GM12878 (cell line): ENCODE measurements around the gene MYO1H. TPM values are rescaled to one million over a fixed set of nuclear protein-coding genes. Genes with fewer than 3 reads are reported as not detected.

Experiments used
- BACH1 ChIP-seq: fragments of 450-650 bp; IDR thresholded peaks from 2 replicates; pipeline ENCODE4 v1.6.1; 2017; ENCODE audit warnings: mild to moderate bottlenecking, borderline replicate concordance
- BCL11A ChIP-seq: IDR thresholded peaks from 2 replicates; pipeline ENCODE4 v1.6.1; 2011; ENCODE audit warnings: low read depth, low read length
- BHLHE40 ChIP-seq, 2 experiments: fragments of 450-650 bp in 1 of 2; IDR thresholded peaks; 2 replicates each; pipeline ENCODE4 v1.6.1; 2011 to 2017; ENCODE audit warnings: low read depth in 2 of 2, borderline replicate concordance in 1 of 2, improper control_type of control experiment in 1 of 2, low read length in 1 of 2, mild to moderate bottlenecking in 1 of 2
- BMI1 ChIP-seq: fragments of 450-650 bp; IDR thresholded peaks from 2 replicates; pipeline ENCODE4 v1.6.1; 2016; ENCODE audit warnings: mild to moderate bottlenecking, moderate library complexity, borderline replicate concordance
- CBX5 ChIP-seq: sonication (generic); IDR thresholded peaks from 2 replicates; pipeline ENCODE4 v1.6.1; 2016; ENCODE audit warnings: low read depth, moderate library complexity, mild to moderate bottlenecking, inconsistent platforms
- CREB1 ChIP-seq: IDR thresholded peaks from 2 replicates; pipeline ENCODE4 v1.6.1; 2012; ENCODE audit warnings: low read depth, mild to moderate bottlenecking, inconsistent platforms
- ETV6 ChIP-seq, 2 experiments: fragments of 450-650 bp in 1 of 2; IDR thresholded peaks in 1 of 2; conservative IDR thresholded peaks in 1 of 2; 2 replicates each; pipeline ENCODE4 v1.6.1; 2014; ENCODE audit warnings: antibody characterized with exemption in 1 of 2, borderline replicate concordance in 1 of 2, low read depth in 1 of 2, mild to moderate bottlenecking in 1 of 2, moderate library complexity in 1 of 2
- EZH2 ChIP-seq: IDR thresholded peaks from 2 replicates; pipeline ENCODE4 v1.6.1; 2012; ENCODE audit warnings: low read depth, mild to moderate bottlenecking, control low read depth, inconsistent platforms, low read length, borderline replicate concordance; ENCODE audit not compliant: control insufficient read depth
- SP1 ChIP-seq: IDR thresholded peaks from one replicate; pipeline ENCODE4 v1.6.1; 2011; ENCODE audit warnings: low read depth, low read length
- SREBF2 ChIP-seq: IDR thresholded peaks from 2 replicates; pipeline ENCODE4 v1.6.1; 2012; ENCODE audit warnings: mild to moderate bottlenecking, low read length
- ZBTB11 ChIP-seq: fragments of 450-650 bp; formaldehyde crosslinking; IDR thresholded peaks from 2 replicates; pipeline ENCODE4 v1.5.0; 2022; ENCODE audit warnings: mild to moderate bottlenecking, missing genetic modification characterization
- ZBTB33 ChIP-seq: fragments of 450-650 bp; IDR thresholded peaks from 2 replicates; pipeline ENCODE4 v1.6.1; 2017; ENCODE audit warnings: mild to moderate bottlenecking
- polyA plus RNA-seq, 11 experiments: library from polyadenylated mRNA; depleted of rRNA in 4 of 11; unstranded in 6 of 11; stranded (reverse) in 5 of 11; fragments of >200 nt; fragmentation: Nextera tagmentation in 4 of 11; fragmentation: Illumina TruSeq in 1 of 11; extraction: Ambion mirVana in 4 of 11; extraction: Trizol in 1 of 11; gene quantifications; 1 replicate in 1 of 11; 2 replicates in 10 of 11; pipeline versions ENCODE4 v1.2.1 to v1.2.3, GENCODE V29; 2011 to 2016; ENCODE audit warnings: inconsistent platforms in 2 of 11, missing spikeins in 2 of 11, low read depth in 1 of 11
- total RNA-seq, 4 experiments: library from RNA; depleted of rRNA in 3 of 4; stranded (reverse); fragments of >200 nt in 3 of 4; fragmentation: Illumina TruSeq in 1 of 4; extraction: Trizol in 1 of 4; gene quantifications; 2 replicates each; pipeline versions ENCODE4 v1.2.1 to v1.2.3, GENCODE V29; 2013 to 2021
- TF ChIP-seq, protein P1 (sequence below): fragments of 150-350 bp; IDR thresholded peaks from 2 replicates; pipeline ENCODE4 v1.6.1; 2014; ENCODE audit warnings: mild to moderate bottlenecking, low read depth, low read length

Gene MYO1H
- total and polyA plus RNA-seq, 10 of the 15 experiments (the other 5 are each of a cell fraction or from before 2014, with no cell fraction given), result 0.05 TPM; not detected in 9

- TF ChIP-seq ZBTB11 (CRISPR knock-in tag), result no peak
- no peak for TF ChIP-seq SP1
- no peak for TF ChIP-seq BHLHE40 (IDR thresholded peaks at IDR 0.05; ENCODE audit: borderline replicate concordance in 1 of 2, low read depth in 2 of 2, low read length in 1 of 2)
- no peak for TF ChIP-seq CBX5
- no peak for TF ChIP-seq CREB1
- TF ChIP-seq EZH2, result no peak
- TF ChIP-seq BACH1, result no peak
- no peak for TF ChIP-seq SREBF2
- TF ChIP-seq ZBTB33, result no peak
- TF ChIP-seq, protein P1, sequence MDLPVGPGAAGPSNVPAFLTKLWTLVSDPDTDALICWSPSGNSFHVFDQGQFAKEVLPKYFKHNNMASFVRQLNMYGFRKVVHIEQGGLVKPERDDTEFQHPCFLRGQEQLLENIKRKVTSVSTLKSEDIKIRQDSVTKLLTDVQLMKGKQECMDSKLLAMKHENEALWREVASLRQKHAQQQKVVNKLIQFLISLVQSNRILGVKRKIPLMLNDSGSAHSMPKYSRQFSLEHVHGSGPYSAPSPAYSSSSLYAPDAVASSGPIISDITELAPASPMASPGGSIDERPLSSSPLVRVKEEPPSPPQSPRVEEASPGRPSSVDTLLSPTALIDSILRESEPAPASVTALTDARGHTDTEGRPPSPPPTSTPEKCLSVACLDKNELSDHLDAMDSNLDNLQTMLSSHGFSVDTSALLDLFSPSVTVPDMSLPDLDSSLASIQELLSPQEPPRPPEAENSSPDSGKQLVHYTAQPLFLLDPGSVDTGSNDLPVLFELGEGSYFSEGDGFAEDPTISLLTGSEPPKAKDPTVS, result no peak
- no peak for TF ChIP-seq BCL11A
- TF ChIP-seq BMI1, result no peak
- TF ChIP-seq ETV6 (conservative IDR thresholded peaks at IDR 0.05 in 1 of 2, IDR thresholded peaks at IDR 0.05 in 1 of 2; ENCODE audit: borderline replicate concordance in 1 of 2, low read depth in 1 of 2), result no peak
Observed at GRCh38 chr12:109466821-109467220, 119.1 kb downstream of the MYO1H start (continued).
